Measurements from ENCODE around the gene SNX14.

DNA sequence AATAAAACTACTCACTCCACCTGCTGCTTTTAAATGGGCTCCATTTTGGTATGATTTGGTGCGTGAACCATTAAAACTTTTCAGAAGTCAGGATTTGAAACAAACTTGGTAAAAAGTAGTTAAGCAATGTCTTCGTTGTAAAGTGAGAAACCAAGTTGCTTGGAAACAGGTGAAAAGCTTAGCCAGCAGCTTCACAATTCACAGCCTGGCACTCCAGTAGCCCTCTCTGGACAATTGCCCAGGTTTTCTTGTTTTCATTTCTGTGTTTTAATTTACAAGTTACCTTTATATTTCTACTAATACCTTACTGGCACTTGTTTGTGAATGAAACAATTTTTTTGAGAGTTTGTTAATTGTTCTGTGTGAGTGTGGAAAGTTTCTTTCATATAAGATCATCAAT, 131.0 kb downstream of the SNX14 start:
- no peak for TF ChIP-seq POLR2AphosphoS5 (IDR thresholded peaks at IDR 0.05)
- TF ChIP-seq, protein P1, sequence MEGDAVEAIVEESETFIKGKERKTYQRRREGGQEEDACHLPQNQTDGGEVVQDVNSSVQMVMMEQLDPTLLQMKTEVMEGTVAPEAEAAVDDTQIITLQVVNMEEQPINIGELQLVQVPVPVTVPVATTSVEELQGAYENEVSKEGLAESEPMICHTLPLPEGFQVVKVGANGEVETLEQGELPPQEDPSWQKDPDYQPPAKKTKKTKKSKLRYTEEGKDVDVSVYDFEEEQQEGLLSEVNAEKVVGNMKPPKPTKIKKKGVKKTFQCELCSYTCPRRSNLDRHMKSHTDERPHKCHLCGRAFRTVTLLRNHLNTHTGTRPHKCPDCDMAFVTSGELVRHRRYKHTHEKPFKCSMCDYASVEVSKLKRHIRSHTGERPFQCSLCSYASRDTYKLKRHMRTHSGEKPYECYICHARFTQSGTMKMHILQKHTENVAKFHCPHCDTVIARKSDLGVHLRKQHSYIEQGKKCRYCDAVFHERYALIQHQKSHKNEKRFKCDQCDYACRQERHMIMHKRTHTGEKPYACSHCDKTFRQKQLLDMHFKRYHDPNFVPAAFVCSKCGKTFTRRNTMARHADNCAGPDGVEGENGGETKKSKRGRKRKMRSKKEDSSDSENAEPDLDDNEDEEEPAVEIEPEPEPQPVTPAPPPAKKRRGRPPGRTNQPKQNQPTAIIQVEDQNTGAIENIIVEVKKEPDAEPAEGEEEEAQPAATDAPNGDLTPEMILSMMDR (IDR thresholded peaks at IDR 0.05 in 8 of 11, conservative IDR thresholded peaks at IDR 0.05 in 3 of 11) = no peak
